ENCODE measurements around the gene CASS4. TPM values are rescaled to one million over a fixed set of nuclear protein-coding genes. Genes with fewer than 3 reads are reported as not detected.

The CASS4 gene
- total RNA-seq, 1 experiment from 2014 or later, result not detected

DNA sequence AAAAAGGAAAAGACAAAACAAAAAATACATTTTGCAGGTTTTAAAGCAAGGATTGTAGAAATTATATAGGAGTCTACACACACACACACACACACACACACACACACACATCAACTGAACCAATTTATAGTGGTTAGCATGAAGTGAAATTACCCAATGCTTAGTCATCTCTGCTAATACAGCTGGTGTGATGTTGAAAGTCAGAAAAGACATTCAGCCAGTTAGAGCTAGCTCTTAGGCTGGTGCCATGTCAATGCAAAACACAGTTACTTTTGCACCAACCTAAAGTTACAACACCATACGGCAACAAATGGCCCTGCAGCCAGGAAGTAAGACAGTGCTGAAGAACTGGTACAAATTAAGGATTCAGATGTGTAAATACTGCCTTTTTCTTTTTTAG, 38.1 kb upstream of the CASS4 start:
- H2AK5ac ChIP-seq (ENCODE audit: insufficient read length, low read length), result no peak overlapping the region
- no peak overlapping the region for H3K27ac ChIP-seq (ENCODE audit: insufficient read length, low read depth, low read length)
- no peaks in the 10 kb centered on the region for H3K27me3 ChIP-seq (ENCODE audit: insufficient read depth, low read length)
- H3K4me1 Mint-ChIP-seq, result no peaks in the 10 kb centered on the region
- no peaks in the 10 kb centered on the region for H4K20me1 ChIP-seq (ENCODE audit: control insufficient read depth, insufficient read depth, insufficient read length)
- H2BK120ac ChIP-seq (ENCODE audit: low read depth, low read length, poor library complexity, severe bottlenecking), result no peak overlapping the region
- no peaks in the 10 kb centered on the region for H3K23me2 ChIP-seq (ENCODE audit: insufficient read length, low read depth, low read length, poor library complexity, severe bottlenecking)
- H2BK15ac ChIP-seq (ENCODE audit: low read depth, low read length), result no peak overlapping the region
- no CpG with 5 or more reads among the region's 1 CpG for WGBS (ENCODE audit: extremely low coverage, insufficient read length, low lambda C conversion rate)
- H3K9me3 Mint-ChIP-seq, result no peaks in the 10 kb centered on the region
- peaks cover 9% of the 10 kb centered on the region for H3K79me1 ChIP-seq (ENCODE audit: insufficient read depth, low read depth, low read length, poor library complexity, severe bottlenecking)
- H3K9me3 ChIP-seq (ENCODE audit: control insufficient read depth, low read depth, low read length), result no peaks in the 10 kb centered on the region
- no peak overlapping the region for H3T11ph ChIP-seq (ENCODE audit: low read length)
- no peak overlapping the region for H3K9ac ChIP-seq (ENCODE audit: extremely low read depth, insufficient read length, low read length)
- TF ChIP-seq, protein P1, sequence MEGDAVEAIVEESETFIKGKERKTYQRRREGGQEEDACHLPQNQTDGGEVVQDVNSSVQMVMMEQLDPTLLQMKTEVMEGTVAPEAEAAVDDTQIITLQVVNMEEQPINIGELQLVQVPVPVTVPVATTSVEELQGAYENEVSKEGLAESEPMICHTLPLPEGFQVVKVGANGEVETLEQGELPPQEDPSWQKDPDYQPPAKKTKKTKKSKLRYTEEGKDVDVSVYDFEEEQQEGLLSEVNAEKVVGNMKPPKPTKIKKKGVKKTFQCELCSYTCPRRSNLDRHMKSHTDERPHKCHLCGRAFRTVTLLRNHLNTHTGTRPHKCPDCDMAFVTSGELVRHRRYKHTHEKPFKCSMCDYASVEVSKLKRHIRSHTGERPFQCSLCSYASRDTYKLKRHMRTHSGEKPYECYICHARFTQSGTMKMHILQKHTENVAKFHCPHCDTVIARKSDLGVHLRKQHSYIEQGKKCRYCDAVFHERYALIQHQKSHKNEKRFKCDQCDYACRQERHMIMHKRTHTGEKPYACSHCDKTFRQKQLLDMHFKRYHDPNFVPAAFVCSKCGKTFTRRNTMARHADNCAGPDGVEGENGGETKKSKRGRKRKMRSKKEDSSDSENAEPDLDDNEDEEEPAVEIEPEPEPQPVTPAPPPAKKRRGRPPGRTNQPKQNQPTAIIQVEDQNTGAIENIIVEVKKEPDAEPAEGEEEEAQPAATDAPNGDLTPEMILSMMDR (conservative IDR thresholded peaks at IDR 0.05), result no peak
- H3K4me1 ChIP-seq (ENCODE audit: insufficient read depth, low read length), result no peaks in the 10 kb centered on the region
- no peak overlapping the region for H3K4me3 Mint-ChIP-seq
- H4K91ac ChIP-seq (ENCODE audit: insufficient read length, low read depth, low read length), result no peak overlapping the region
- H4K5ac ChIP-seq (ENCODE audit: insufficient read length, low read depth, low read length), result no peak overlapping the region
- no peak overlapping the region for H2BK5ac ChIP-seq (ENCODE audit: insufficient read length, low read length)
- no peak overlapping the region for H4K8ac ChIP-seq (replicated peaks; ENCODE audit: insufficient read length, low read depth, low read length)
- no peak overlapping the region for H3K14ac ChIP-seq (ENCODE audit: insufficient read depth, low read length)
- H2BK12ac ChIP-seq (ENCODE audit: insufficient read length, low read depth, low read length), result no peak overlapping the region
- H3K23ac ChIP-seq (ENCODE audit: insufficient read length, low read depth, low read length), result no peak overlapping the region
- H3K27me3 Mint-ChIP-seq (ENCODE audit: low read depth), result no peaks in the 10 kb centered on the region
- peaks cover 53 to 91% (median 78%) of the 10 kb centered on the region in 3 experiments for H3K36me3 Mint-ChIP-seq (ENCODE audit: insufficient read depth in 1 of 3, low read depth in 3 of 3)
- H3K56ac ChIP-seq (ENCODE audit: insufficient read length, low read depth, low read length), result no peak overlapping the region
- H3K79me2 ChIP-seq (ENCODE audit: insufficient read depth, low read length), result peaks cover 4% of the 10 kb centered on the region; the same call in 1 of the 2 replicates
- no peak overlapping the region for H3K27ac Mint-ChIP-seq
- no peak overlapping the region for H2BK20ac ChIP-seq (ENCODE audit: low read depth, low read length, poor library complexity, severe bottlenecking)
- H3K18ac ChIP-seq (ENCODE audit: insufficient read length, low read depth, low read length), result no peak overlapping the region
- no peak for DNase-seq
- no peak overlapping the region for H2AFZ ChIP-seq (ENCODE audit: low read length)
- no peak overlapping the region for H3K4me2 ChIP-seq (ENCODE audit: insufficient read depth, insufficient read length, low read length)
- H3K4ac ChIP-seq (ENCODE audit: low read depth, low read length), result no peak overlapping the region
